ENCODE measurements around the gene XCR1.

XCR1 gene

DNA sequence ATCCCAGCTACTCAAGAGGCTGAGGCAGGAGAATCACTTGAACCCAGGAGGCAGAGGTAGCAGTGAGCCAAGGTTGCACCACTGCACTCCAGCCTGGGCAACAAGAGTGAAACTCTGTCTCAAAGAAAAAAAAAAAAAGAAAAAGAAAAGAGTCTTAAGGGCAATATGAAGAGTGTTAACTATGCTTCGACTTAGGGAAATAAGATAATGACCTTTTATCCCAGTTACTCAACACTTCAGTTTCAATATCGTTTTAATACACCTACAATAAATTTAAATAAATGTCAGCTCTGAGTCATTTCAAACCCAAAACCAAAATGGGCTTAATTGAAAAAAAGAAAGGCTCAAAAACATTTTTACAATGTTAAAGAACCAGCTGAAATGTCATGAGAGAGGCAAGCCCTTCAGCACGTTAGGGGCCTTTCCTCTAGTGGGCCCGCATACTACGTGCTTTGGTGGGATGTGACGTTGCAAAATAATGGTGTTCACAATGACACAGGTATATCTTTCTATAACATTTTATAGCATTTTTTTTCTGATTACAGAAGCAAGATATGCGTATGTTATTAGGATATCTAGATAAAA lies 47.0 kb downstream of the XCR1 start:
- DNase-seq = no peak

DNA sequence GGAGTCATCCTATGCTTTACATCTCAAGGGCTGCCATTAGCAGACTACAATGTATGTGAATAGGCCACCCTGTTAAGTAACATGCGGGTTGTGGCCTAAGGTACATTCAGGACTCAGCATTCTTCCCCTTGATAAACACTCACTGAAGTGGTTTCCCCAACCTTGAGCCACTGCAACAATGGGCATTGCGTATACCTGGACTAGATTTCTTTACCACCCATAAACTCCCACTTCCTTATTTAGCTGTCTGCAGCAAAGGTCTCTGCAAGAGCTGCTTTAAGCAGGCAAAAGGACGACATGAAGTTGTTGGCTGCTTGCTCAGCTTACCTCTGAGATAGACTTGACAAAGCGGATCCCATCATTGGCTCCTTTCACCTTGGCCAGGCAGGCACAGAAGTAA lies 47.9 kb downstream of the XCR1 start:
- DNase-seq = no peak

DNA sequence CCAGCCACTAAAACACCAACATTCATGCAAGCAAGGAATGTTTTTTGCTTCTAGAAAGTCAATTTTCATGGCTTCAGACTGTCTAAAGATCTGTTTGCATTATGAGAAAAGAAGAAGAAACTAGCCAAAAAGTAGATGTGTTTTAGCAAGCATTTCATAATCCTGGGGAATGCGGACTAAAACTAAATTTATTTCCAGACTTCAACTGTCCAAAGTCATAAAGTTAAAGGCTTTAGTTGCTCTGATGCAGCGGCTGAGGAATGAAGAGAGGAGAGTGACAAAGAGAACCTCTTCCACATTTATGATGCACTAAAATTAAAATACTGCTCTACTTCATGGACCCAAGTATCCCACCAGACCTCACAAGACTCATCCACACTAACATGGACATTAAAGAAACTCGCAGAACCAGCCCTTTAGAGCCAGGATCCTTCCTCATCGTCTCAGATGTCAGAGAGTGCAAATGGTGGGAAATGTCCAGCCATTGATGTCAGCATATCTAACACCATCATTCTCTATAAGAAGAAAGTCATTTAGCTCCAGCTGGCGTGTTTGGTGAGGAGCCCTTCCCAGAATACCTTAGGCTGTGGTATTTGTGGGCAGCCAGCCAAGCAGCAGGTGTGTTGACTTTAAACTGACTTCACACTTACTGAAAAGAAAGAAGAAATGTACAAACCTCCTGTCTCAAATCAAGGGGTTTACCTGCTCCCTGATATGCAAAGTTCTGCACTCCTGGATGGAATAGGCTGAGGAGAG lies 49.1 kb downstream of the XCR1 start:
- no peak for DNase-seq

DNA sequence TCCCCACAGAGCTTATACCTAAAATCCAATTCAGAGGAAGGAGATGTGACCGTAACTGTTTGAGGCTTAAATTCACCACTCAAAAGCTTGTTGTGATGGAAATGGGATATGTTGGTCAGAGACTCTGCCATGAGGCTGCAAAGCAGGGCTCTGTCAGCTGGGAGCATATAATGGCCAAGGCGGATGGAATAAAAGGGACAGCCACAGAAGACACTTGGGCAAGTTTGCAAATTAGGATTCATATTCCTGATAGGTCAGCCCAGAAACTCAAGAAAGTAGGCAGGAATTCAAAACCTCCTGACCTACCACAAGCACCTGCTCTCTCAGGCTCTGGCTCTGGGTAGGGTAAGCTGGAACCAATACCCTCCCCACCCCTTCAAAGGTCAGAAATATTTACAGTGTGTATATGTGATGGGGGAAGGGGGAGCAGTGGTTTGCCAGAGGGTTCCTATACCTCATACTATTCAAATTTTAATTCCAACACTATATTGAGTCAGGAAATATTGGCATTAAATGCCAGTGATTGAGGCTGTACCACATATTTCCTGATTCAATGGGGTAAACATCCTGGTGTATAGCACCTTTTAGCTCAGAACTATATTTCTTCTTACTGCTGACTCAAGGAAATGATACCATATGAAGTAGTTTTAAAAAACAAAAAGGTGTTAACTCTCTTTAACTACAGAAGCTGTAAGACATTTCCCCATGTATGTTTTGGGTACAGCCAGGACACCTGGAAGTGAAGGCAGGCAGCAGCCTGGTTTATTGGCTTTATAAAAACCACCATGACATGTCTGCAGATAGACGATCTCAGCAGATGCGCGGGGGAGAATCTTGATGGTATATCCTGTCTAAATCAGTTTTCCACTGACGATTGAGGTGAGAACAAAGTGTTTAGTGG lies 50.8 kb downstream of the XCR1 start:
- no peak for DNase-seq

DNA sequence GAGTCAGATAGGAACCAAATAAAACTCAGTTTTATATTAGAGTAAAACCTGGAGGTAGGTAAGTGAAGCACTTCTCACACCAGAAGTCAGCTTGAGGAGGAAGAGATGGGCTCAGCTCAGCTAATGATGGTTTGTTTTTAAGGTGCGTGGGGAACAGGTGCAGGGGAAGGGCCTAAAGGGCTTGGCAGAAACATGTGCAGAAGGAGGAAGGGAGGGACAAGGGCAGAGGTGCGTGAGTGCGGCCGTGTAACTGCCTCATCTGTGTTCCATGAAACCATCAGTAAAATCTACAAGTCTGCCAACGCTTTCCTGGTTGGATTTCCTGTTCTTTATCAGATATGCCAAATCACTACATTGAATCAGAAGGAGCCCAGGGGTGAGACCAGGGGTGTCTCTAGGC lies 51.6 kb downstream of the XCR1 start:
- DNase-seq = no peak

DNA sequence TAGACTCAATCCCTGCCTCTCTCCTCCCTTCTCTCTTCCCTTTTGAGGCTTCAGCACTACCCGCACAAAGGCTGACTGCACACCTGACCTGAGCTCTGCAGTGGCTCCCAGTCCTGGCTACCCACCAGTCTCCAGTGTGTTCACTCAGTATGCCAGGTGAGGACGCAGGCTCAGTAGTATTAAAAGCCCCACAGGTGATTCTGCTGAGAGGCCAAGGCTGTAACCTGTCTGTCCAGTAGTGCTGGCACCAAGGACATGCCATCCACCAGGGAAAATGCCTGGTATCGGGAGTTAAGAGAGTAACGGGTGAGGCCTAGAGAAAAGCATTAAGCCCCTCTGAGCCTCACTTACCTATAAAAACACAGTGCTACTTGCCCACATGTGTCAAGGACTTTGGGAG lies 52.6 kb downstream of the XCR1 start:
- DNase-seq = no peak

DNA sequence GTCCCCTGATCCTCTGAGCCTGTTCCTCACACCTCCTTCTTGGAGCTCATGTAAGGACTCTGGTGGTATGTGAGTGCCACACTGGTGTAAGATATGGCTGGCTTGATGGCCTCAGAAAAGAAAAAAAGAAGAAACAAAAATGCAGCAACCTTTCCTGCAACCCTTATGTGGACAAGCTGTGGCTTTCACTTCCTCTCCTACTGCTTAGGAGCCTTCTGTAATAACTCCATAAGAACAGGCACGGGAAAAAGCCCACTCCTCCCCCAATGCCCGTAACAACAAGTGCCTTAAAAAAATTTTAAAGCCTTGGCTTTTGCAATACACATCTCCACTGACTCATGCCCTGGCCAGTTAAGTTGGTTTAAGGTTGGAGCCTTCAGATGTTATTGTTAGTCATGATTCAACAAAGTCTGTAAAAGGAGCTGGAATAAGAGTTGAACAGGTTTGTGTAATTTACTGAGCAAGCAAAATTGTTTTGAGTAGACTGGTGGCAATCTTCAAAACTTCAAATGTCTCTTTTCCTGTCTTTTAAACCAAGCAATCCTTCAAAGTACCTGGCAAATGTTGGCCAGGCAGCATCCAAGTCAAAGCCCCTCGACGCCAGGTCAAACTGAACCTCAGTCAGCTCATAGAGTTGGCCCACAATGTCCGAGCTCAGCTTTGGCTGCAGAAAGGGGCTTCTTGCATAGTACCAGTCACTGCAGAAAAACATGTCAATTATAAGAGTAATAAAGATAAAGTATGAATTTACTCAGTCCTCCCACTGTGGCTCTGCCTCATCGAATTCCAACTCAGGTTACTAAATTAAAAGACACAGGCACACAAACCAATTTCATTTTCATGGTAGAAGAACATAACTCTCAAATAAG lies 54.5 kb downstream of the XCR1 start:
- no peak for DNase-seq

DNA sequence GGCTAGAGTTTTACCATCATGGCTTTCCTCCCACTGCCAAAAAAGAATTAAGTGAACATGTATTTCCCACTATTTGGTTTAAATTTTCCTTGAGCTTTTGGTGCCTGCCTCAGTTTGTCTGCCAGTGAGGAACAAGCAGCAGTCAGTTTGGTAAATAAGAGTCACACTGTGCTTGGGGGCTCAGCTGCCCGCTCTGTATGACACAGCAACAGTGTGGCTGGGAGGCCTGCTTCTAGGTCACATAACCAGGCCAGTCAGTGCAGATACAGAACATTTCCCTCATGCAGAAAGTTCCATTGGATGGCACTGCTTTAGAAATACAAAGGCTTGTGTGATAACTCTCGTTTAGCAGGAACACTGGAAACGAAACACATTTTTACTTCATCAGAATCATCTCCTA lies 57.3 kb downstream of the XCR1 start:
- no peak for DNase-seq

DNA sequence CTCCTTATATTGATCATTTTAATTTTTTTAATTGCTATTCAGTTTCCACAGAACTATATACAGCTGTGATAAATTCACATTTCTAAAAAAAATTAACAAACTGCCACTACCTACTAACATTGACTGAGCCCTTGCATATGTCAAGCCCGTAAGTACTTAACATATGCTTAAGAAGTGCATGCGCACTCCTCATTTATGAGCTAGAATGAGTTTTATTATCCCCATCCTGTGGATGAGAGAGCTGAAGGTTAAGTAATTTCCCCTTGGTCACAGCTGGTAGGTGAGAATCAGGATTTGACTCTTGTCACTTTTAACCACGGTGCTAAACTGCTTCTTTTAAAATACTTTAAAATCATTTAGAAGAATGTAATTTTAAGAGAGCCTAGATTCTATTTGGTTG lies 58.2 kb downstream of the XCR1 start:
- DNase-seq = no peak

DNA sequence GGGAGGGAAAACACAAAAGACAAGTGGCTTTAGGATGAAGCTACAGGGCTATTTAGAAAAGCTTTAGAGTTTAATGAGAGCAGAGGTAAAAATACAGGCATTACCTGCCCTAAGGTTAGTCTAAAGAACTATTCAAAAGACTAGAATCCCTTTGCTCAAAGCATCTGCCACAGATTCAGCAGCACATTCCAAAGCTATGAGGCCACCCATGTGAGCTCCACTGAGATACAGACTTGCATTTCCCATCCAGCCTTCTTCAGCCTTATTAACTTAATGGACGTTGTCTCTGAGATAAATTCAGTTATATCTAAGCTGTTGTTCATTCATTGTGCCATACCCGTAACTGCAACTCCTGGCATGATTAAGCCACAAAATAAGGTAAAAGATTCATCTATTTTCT lies 58.6 kb downstream of the XCR1 start:
- no peak for DNase-seq

DNA sequence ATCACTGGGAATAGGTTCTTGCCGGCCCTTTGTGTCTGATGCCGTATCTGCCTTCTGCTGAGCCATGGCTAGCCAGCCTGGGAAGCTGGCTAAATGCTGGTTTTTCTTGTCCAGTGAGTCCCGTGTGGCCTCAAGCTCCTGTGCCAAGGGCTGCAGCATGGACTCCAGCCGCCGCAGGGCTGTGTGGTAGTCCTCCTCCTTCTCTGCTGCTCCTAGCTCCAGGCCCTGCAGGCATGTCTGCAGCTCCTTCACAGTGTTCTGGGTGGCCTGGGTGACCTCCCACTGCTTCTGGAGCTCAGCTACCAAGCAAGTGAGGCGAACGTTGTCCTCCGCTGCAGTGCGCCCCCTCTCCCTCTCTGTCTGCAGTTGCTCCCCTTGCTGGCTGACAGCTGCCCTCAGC lies 59.1 kb downstream of the XCR1 start:
- DNase-seq = no peak

DNA sequence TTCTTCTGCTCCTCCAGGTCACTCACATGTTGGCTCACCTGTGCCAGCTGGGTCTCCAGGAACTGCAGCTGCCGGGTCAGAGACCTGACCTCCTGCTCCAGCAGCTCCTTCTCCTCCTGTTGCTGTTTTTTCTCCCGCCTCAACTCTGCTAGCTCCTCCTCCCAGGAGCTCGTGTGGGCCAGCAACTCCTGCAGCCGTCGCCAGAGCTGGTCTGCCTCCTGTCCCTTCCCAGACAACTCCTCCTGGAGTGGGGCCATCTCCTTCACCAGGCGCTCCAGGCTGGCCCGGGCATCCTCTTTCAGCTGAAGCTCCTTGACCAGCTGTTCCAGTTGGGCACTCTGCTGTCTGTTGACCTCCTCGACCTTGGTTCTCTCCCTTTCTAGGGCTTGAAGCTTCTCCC lies 59.6 kb downstream of the XCR1 start:
- DNase-seq = no peak
